Measurements from ENCODE around the gene ARHGAP22.

Gene ARHGAP22

GRCh38 chr10:48598243-48598935, 6.5 kb downstream of the ARHGAP22 start:
- TF ChIP-seq CTCF (IDR thresholded peaks at IDR 0.05; ENCODE audit: borderline replicate concordance, insufficient read depth, low read depth, low read length), result no peak

DNA sequence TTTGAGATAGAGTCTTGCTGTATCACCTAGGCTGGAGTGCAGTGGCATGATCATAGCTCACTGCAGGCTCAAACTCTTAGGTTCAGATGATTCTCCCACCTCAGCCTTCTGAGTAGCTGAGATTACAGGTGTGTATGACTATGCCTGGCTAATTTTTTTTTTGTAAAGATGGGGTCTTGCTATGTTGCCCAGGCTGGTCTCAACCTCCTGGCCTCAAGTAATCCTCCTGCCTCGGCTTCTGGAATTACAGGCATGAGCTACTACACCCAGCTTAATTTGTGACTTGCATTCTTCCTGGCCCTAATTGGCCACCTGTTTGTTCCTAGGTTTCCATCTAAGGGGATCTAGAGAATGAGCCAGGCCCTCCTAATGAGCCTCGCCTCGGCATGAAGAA, 9.3 kb downstream of the ARHGAP22 start:
- TF ChIP-seq CTCF (IDR thresholded peaks at IDR 0.05; ENCODE audit: borderline replicate concordance, insufficient read depth, low read depth, low read length), result no peak

More at GRCh38 chr10:48598243-48598935, 6.5 kb downstream of the ARHGAP22 start:
- H3K4me3 ChIP-seq (ENCODE audit: low read depth, low read length), result no peak overlapping the region

GRCh38 chr10:48594803-48595538, 9.9 kb downstream of the ARHGAP22 start:
- no peak for TF ChIP-seq CTCF (IDR thresholded peaks at IDR 0.05; ENCODE audit: borderline replicate concordance, insufficient read depth, low read depth, low read length)
- no peak overlapping the region for H3K4me3 ChIP-seq (ENCODE audit: low read depth, low read length)

More for the DNA sequence above, 9.3 kb downstream of the ARHGAP22 start:
- no peak overlapping the region for H3K4me3 ChIP-seq (ENCODE audit: low read depth, low read length)

DNA sequence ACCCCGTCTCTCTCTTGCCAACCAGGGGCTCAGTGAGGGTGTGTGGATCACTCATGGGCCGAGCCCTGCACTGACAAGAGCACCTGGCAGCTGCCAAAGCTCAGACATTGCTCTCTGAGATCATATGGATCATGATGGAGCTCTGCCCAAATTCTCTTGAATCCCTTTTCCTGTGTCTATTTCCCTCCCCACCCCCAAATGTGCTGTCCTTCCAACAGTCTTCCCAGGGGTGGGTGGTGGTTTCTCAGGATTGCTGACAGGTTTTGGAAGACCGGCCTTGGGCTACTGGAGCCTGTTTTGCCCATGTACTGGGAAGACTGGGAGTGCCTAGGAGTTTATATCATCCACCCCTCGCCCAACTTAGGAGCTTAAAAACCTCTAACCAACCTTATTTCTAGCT, 10.5 kb downstream of the ARHGAP22 start:
- TF ChIP-seq CTCF (IDR thresholded peaks at IDR 0.05; ENCODE audit: borderline replicate concordance, insufficient read depth, low read depth, low read length), result no peak
- H3K4me3 ChIP-seq (ENCODE audit: low read depth, low read length), result no peak overlapping the region

GRCh38 chr10:48592346-48592745, 12.5 kb downstream of the ARHGAP22 start:
- TF ChIP-seq CTCF (IDR thresholded peaks at IDR 0.05; ENCODE audit: borderline replicate concordance, insufficient read depth, low read depth, low read length), result no peak
- no peak overlapping the region for H3K4me3 ChIP-seq (ENCODE audit: low read depth, low read length)

GRCh38 chr10:48590945-48591344, 13.9 kb downstream of the ARHGAP22 start:
- no peak for TF ChIP-seq CTCF (IDR thresholded peaks at IDR 0.05; ENCODE audit: borderline replicate concordance, insufficient read depth, low read depth, low read length)
- no peak overlapping the region for H3K4me3 ChIP-seq (ENCODE audit: low read depth, low read length)

DNA sequence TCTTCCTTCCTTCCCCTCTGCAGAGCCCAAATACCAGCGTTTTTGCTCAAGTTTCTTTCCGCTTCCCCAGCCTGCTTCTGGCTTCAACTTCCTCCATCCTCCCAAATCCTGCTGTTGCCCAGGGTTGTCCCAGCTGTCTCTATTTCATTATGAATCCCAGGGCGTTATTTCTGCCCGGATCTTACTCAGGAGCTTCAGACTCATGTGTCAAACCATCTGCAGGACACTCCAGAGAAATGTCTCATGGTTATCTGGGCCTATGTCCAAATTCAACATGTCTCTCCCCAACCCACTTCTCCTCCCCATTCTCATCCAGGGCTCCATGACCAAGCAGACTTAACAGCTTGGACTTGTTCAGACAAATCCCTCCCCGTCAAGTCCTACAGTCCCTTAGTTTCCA, 15.6 kb downstream of the ARHGAP22 start:
- no peak overlapping the region for H3K4me3 ChIP-seq (ENCODE audit: low read depth, low read length)
- TF ChIP-seq CTCF (IDR thresholded peaks at IDR 0.05; ENCODE audit: borderline replicate concordance, insufficient read depth, low read depth, low read length), result no peak

Data from GM12875 (cell line).